ENCODE results near the gene ELP5. TPM values are rescaled to one million over a fixed set of nuclear protein-coding genes. Genes with fewer than 3 reads are reported as not detected.

Gene ELP5
- total and polyA plus RNA-seq, 8 donors = 8.4 to 45.2 (median 19.5) TPM; not detected in 1

DNA sequence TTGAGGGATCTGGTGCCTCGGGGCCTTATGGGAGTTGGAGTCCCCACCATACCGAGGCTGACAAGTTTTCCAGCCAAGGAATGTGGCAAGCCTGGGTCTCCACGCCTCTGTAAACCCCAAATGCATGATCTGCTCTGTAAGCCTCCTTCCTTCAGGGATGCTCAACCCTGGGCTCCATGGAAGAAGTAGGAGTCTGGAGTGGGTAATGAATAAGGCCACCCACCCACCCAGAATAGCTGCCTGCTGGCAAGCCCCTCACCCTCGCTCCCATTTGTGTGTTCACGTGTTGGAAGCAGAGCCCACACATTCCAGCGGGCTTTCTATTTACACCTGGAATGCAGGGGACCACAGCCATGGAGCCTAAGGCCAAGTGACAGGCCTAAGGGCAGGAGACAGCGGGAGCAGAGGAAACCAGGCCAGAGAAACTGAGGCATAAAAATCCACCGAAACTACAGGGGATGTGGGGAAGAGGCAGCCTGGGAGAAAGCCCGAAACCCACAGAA is 36.8 kb upstream of the ELP5 start:
- Histone ChIP-seq H3K27ac (peak overlapping the region in 4 of 5 donors; percentile 63 to 100 (median 97)), H3K4me1 (peaks cover 43 to 79% (median 71%) of the 10 kb centered on the region in 4 donors), H3K9me3 (no peaks in the 10 kb centered on the region), H3K4me3 (peak overlapping the region; percentile 46 to 60 (median 52)), H3K27me3 (peaks cover 0 to 33% (median 0%) of the 10 kb centered on the region in 3 donors), H3K36me3 (no peaks in the 10 kb centered on the region)
- intact Hi-C loops (cut with DNase I; ENCODE audit: low total_unique reads) = no loop called here
- DNase-seq = peak in 1 of 2 donors; percentile 91
- 21 to 28% (median 22%) methylated on average over 8 to 9 of the region's 9 CpGs for WGBS, 5 donors
- TF ChIP-seq EP300 (IDR thresholded peaks at IDR 0.05) = no peak
- no peak for TF ChIP-seq POLR2AphosphoS5 (IDR thresholded peaks at IDR 0.05)
- no peak for TF ChIP-seq POLR2A (IDR thresholded peaks at IDR 0.05)
- TF ChIP-seq, protein P1, sequence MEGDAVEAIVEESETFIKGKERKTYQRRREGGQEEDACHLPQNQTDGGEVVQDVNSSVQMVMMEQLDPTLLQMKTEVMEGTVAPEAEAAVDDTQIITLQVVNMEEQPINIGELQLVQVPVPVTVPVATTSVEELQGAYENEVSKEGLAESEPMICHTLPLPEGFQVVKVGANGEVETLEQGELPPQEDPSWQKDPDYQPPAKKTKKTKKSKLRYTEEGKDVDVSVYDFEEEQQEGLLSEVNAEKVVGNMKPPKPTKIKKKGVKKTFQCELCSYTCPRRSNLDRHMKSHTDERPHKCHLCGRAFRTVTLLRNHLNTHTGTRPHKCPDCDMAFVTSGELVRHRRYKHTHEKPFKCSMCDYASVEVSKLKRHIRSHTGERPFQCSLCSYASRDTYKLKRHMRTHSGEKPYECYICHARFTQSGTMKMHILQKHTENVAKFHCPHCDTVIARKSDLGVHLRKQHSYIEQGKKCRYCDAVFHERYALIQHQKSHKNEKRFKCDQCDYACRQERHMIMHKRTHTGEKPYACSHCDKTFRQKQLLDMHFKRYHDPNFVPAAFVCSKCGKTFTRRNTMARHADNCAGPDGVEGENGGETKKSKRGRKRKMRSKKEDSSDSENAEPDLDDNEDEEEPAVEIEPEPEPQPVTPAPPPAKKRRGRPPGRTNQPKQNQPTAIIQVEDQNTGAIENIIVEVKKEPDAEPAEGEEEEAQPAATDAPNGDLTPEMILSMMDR (IDR thresholded peaks at IDR 0.05) = no peak

DNA sequence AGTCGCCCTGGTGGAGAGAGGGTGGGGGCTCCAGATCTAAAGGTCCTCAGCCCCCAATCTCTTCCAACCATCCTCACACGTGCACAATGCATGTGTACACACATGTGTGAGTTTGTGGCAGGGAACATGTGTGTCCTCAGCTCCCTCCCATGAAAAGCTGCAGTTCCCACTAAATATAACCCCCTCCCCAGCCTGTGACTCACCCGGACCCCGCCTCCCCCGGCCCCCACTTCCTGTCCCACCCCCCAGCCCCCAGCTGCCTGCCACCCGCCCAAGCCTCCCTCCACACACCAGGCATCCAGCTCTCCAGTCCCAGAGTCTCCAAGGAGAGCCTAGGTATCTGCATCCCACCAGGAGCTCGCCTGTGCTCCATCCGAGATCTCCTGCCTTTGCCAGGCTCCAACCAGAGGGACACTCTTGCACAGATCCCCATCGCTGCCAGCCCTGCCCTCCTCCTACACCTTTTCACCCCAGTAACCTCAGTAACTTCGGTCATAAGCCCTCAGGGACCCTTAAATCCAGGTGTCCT is 36.3 kb upstream of the ELP5 start:
- Histone ChIP-seq H3K27me3 (peaks cover 0 to 30% (median 0%) of the 10 kb centered on the region in 3 donors), H3K36me3 (no peaks in the 10 kb centered on the region), H3K27ac (peak overlapping the region in 4 of 5 donors; percentile 63 to 100 (median 97)), H3K4me3 (peak overlapping the region; percentile 51 to 60 (median 55)), H3K9me3 (no peaks in the 10 kb centered on the region), H3K4me1 (peaks cover 46 to 84% (median 76%) of the 10 kb centered on the region in 4 donors)
- TF ChIP-seq POLR2AphosphoS5 (IDR thresholded peaks at IDR 0.05) (no peak), EP300 (IDR thresholded peaks at IDR 0.05) (no peak), POLR2A (IDR thresholded peaks at IDR 0.05) (no peak)
- TF ChIP-seq, protein P1 (IDR thresholded peaks at IDR 0.05) = no peak
- peak in 1 of 2 donors; percentile 58 for DNase-seq
- WGBS, 5 donors = 11 to 20% (median 16%) methylated on average over 6 to 10 of the region's 10 CpGs
- intact Hi-C loops (cut with DNase I; ENCODE audit: low total_unique reads) = no loop called here

DNA sequence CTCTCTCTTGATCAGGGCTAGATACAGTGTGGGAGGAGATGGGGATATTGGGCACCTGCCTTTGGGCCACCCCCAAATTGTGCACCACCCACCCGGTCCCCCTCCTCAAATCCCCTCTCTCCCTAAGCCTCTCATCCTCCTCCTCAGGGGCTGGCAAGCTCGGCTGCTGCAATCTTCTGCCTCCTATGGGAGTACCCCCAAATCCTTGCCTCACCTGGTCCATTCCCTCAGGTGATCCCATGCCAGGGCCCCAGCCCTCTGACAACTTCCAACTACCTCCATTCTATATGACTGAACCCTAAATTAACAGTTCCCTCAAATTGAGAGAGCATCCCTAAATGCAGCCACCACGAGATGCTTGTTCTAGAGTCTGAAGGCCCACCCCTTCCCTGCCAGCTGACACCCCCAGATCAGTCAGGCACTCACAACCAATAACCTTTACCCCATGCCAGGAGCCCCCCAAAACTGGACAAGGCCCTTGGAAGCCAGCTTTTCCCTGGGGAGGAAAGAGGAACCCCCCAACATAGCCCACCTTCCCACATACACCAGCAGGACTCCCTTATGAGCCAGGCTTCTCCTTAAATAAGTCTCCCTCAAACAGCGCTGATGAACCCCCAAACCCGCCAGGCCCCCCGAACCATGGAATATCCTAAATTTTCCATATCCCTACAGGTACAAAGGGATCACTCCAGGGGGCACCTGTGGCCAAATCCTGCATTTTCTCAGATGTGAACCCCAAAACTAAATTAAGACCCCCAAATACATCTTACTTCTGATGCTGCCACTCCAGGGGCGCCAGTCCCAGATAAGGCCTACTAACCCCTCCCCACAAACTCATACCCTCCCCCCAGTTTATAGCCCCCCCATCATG is 35.5 kb upstream of the ELP5 start:
- no peaks in the 10 kb centered on the region for H3K9me3 ChIP-seq
- H3K4me3 ChIP-seq = peak overlapping the region; percentile 52 to 60 (median 55)
- peaks cover 0 to 22% (median 0%) of the 10 kb centered on the region in 3 donors for H3K27me3 ChIP-seq
- H3K4me1 ChIP-seq = peaks cover 54 to 87% (median 81%) of the 10 kb centered on the region in 4 donors
- no peak for DNase-seq
- intact Hi-C loops (cut with DNase I; ENCODE audit: low total_unique reads) = no loop called here
- TF ChIP-seq, protein P1 (IDR thresholded peaks at IDR 0.05) = no peak
- WGBS, 5 donors = 24 to 36% (median 29%) methylated on average over 7 of the region's 7 CpGs
- peak overlapping the region in 4 of 5 donors; percentile 74 to 100 (median 97) for H3K27ac ChIP-seq
- H3K36me3 ChIP-seq = peaks cover under 1 to 6% (median 4%) of the 10 kb centered on the region in 4 donors
